BE2C (cell line): ENCODE measurements around the gene LDHA.
"Not testable (repeated sequence)": the region's sequence is repeated elsewhere in the genome, so short reads cannot be mapped to it uniquely, and the experiment has no call there.

Experiments
- DNase-seq: peaks from one replicate; pipeline ENCODE4 v3.0.0-alpha.2; 2020
- H3K27me3 ChIP-seq: fragments of 250-450 bp; sonication (Bioruptor Pico); 2 replicates; pipeline ENCODE4 v1.5.1; 2020; ENCODE audit warnings: mild to moderate bottlenecking
- H3K36me3 ChIP-seq: fragments of 250-450 bp; sonication (Bioruptor Pico); 2 replicates; pipeline ENCODE4 v1.5.1; 2020; ENCODE audit warnings: mild to moderate bottlenecking
- H3K4me1 ChIP-seq: fragments of 250-450 bp; sonication (Bioruptor Pico); 2 replicates; pipeline ENCODE4 v1.5.1; 2020
- H3K4me3 ChIP-seq: 2 replicates; pipeline ENCODE4 v1.5.1; 2011; ENCODE audit warnings: low read depth, low read length
- H3K9me3 ChIP-seq: fragments of 250-450 bp; sonication (Bioruptor Pico); 2 replicates; pipeline ENCODE4 v1.5.1; 2020
- TF ChIP-seq, protein P1 (sequence below): IDR thresholded peaks from 2 replicates; pipeline ENCODE4 v1.5.1; 2012; ENCODE audit warnings: mild to moderate bottlenecking, low read depth, low read length

LDHA gene

GRCh38 chr11:18397921-18398320 is 3.6 kb downstream of the LDHA start:
- H3K27me3 ChIP-seq, result no peaks in the 10 kb centered on the region
- no peaks in the 10 kb centered on the region for H3K9me3 ChIP-seq
- H3K36me3 ChIP-seq, result no peaks in the 10 kb centered on the region
- no peak overlapping the region for H3K4me3 ChIP-seq
- peaks cover 4% of the 10 kb centered on the region; the same call in 1 of the 2 replicates for H3K4me1 ChIP-seq
- no peak for DNase-seq
- TF ChIP-seq, protein P1, sequence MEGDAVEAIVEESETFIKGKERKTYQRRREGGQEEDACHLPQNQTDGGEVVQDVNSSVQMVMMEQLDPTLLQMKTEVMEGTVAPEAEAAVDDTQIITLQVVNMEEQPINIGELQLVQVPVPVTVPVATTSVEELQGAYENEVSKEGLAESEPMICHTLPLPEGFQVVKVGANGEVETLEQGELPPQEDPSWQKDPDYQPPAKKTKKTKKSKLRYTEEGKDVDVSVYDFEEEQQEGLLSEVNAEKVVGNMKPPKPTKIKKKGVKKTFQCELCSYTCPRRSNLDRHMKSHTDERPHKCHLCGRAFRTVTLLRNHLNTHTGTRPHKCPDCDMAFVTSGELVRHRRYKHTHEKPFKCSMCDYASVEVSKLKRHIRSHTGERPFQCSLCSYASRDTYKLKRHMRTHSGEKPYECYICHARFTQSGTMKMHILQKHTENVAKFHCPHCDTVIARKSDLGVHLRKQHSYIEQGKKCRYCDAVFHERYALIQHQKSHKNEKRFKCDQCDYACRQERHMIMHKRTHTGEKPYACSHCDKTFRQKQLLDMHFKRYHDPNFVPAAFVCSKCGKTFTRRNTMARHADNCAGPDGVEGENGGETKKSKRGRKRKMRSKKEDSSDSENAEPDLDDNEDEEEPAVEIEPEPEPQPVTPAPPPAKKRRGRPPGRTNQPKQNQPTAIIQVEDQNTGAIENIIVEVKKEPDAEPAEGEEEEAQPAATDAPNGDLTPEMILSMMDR, result no peak

DNA sequence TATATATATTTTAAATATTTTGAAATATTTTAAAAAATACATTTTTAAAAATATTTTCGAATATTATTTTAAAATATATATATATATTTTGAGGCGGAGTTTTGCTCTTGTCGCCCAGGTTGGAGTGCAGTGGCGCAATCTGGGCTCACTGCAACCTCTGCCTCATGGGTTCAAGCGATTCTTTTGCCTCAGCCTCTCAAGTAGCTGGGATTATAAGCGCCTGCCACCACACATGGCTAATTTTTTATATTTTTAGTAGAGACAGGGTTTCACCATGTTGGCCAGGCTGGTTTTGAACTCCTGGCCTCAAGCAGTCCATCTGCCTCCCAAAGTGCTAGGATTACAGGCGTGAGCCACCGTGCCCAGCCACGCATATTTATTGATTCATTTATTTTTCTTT is 6.7 kb downstream of the LDHA start:
- not testable (repeated sequence) for H3K27me3 ChIP-seq, H3K9me3 ChIP-seq, H3K4me1 ChIP-seq, H3K4me3 ChIP-seq, H3K36me3 ChIP-seq, DNase-seq

DNA sequence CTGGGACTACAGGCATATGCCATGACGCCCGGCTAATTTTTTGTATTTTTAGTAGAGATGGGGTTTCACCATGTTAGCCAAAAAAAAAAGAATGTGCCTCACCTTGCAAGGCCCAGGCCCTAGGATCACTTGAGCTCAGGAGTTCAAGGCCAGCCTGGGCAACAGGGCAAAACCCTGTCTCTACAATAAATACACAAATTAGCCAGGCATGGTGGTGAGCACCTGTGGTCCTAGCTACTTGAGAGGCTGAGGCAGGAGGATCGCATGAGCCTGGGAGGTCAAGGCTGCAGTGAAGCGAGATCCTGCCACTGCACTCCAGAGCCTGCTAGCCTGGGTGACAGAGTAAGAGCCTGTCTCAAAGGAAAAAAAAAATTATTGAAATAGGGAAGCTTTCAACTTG is 9.7 kb downstream of the LDHA start:
- no peak for DNase-seq
- Histone ChIP-seq H3K4me1 (no peaks in the 10 kb centered on the region), H3K27me3 (no peaks in the 10 kb centered on the region), H3K9me3 (no peaks in the 10 kb centered on the region), H3K36me3 (no peaks in the 10 kb centered on the region), H3K4me3 (no peak overlapping the region)
- TF ChIP-seq, protein P1, result no peak

DNA sequence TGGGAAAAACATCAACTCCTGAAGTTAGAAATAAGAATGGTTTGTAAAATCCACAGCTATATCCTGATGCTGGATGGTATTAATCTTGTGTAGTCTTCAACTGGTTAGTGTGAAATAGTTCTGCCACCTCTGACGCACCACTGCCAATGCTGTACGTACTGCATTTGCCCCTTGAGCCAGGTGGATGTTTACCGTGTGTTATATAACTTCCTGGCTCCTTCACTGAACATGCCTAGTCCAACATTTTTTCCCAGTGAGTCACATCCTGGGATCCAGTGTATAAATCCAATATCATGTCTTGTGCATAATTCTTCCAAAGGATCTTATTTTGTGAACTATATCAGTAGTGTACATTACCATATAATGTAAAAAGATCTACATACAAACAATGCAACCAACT is 13.0 kb downstream of the LDHA start:
- not testable (repeated sequence) for H3K9me3 ChIP-seq, H3K27me3 ChIP-seq, H3K4me3 ChIP-seq, H3K36me3 ChIP-seq, DNase-seq, H3K4me1 ChIP-seq

DNA sequence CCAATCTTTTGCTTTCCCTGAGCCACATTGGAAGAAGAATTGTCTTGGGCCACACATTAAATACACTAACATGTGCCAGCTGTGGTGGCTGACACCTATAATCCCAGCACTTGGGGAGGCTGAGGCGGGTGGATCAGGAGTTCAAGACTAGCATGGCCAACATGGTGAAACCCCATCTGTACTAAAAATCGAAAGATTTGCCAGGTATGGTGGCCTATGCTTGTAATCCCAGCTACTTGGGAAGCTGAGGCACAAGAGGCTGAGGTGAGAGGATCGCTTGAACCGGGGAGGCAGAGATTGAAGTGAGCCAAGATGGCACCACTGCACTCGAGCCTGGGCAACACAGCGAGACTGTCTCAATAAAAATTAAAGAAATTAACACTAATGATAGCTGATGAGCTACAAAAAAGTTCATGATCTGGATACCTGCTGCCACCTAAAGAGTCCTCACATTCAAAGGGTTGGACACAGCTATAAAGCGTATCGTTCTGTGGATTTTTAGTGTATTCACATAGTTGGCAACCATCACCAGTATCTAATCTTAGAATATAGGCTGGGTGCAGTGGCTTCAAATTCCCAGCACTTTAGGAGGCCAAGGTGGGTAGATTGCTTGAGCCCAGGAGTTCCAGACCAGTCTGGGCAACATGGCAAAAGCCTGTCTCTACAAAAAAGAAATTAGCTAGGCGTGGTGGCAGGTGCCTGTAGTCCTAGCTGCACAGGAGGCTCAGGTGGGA is 14.4 kb downstream of the LDHA start:
- H3K4me3 ChIP-seq, result no peak overlapping the region
- TF ChIP-seq, protein P1, result no peak

GRCh38 chr11:18416459-18416858 is 22.1 kb downstream of the LDHA start:
- TF ChIP-seq, protein P1, result no peak
- Histone ChIP-seq H3K36me3 (no peaks in the 10 kb centered on the region), H3K27me3 (no peaks in the 10 kb centered on the region), H3K4me1 (no peaks in the 10 kb centered on the region), H3K4me3 (no peak overlapping the region), H3K9me3 (no peaks in the 10 kb centered on the region; the same call in 1 of the 2 replicates)
- no peak for DNase-seq

More for the DNA sequence above, 14.4 kb downstream of the LDHA start:
- H3K9me3 ChIP-seq, result no peaks in the 10 kb centered on the region; the same call in 1 of the 2 replicates
- H3K27me3 ChIP-seq, result no peaks in the 10 kb centered on the region
- H3K4me1 ChIP-seq, result no peaks in the 10 kb centered on the region
- no peaks in the 10 kb centered on the region for H3K36me3 ChIP-seq
- DNase-seq, result no peak

DNA sequence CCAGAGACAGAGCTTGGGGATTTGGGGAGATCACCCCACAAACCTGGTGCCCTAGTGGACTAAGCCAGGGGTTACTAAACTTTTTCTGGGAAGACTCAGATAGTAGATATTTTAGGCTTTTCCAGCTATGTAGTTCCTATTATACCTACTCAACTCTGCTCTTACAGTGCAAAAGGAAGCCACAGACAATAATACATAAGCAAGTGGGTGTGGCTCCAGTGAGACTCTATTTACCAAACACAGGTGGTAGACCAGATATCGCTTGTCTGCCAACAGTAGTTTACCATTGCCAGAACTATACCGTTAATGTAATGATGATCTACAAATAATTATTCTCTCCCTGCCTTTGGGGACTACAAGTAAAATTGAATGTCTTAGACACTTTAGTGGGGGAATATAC is 24.7 kb downstream of the LDHA start:
- Histone ChIP-seq H3K36me3 (no peaks in the 10 kb centered on the region), H3K4me1 (no peaks in the 10 kb centered on the region), H3K9me3 (no peaks in the 10 kb centered on the region), H3K4me3 (no peak overlapping the region), H3K27me3 (no peaks in the 10 kb centered on the region)
- DNase-seq, result no peak
- TF ChIP-seq, protein P1, result no peak
